Cardiac septum (tissue), 1 donor: ENCODE data around the gene SLC2A1. TPM values are rescaled to one million over a fixed set of nuclear protein-coding genes. Genes with fewer than 3 reads are reported as not detected.

ENCODE experiments used
- DNase-seq: peaks from one replicate; pipeline ENCODE4 v3.0.0-alpha.2; 2020; ENCODE audit warnings: low spot score
- intact Hi-C: fragments of 100-400 bp; cut with DNase I; formaldehyde crosslinking; loops from one replicate; pipeline ENCODE4 v1.14.0; 2022
- long read RNA-seq: library from polyadenylated mRNA; unstranded; transcript quantifications from one replicate; pipeline ENCODE4 v2.0.0, GENCODE V29; 2021
- total RNA-seq: library from RNA; stranded (reverse); fragmentation: NEBNext Ultra II Directional; extraction: Animal tissue kit (Norgen Biotek cat#: 25700); gene quantifications from one replicate; pipeline ENCODE4 v1.2.1, GENCODE V29; 2021
- donor health status: DM: no; HTN: no; CAD: no.

SLC2A1 gene
- total RNA-seq = 31.9 TPM
- long read RNA-seq, transcript SLC2A1-203 (10 exons, 3,670 nt) = major isoform, 24 of 59 reads
- long read RNA-seq, partial matches to known transcripts = 25 of 59 reads
- long read RNA-seq, other reads (novel, unspliced or antisense) = 9 of 59 reads

GRCh38 chr1:42958488-42959319, at the start of gene SLC2A1:
SLC2A1 (minus strand) TSS chr1:42958868; CDS start chr1:42958651, 217 bp downstream.
- peak; percentile 97 for DNase-seq
- intact Hi-C loops = loop anchor here (1.0 kb wide), 1 partner anchor 34 kb away; no protein-coding TSS in a partner anchor

DNA sequence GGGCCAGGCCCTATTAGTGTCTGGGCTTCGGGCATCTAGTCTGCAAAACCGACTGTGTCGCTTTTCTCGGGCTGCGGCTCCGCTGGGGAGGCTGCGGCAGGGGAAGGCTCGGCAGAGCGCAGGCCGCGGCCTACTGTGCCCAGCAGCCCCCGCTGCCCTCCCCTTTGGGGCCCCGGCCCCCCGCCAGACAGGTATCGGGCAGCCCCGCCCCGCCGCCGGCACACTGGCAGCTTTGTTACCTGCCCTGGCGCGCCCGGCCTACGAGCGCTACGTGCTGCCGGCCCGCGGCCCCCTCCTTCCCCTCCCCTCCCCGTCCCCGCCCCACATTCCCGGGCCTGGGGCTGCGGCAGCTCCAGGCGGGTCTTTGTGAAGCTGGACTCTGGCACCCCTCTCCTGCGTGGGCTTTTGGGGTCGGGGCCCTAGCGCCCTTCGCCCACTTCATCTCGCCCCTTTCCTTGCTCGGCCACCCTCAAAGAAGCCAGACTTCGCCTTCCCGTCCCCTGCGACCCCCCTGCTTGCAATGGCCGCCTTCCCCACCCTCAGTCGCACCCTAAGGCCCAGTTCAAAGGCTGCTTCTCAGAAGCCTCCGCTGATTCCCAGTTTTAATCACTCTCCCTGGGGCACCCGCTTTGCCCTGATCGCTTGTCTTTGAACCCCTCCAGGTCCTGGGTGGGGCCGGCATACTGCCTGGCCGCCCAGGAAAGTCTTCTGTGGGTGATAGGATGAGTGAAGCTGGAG, 48.9 kb upstream of the SLC2A1 start:
- no peak for DNase-seq
- intact Hi-C loops = no loop called here

DNA sequence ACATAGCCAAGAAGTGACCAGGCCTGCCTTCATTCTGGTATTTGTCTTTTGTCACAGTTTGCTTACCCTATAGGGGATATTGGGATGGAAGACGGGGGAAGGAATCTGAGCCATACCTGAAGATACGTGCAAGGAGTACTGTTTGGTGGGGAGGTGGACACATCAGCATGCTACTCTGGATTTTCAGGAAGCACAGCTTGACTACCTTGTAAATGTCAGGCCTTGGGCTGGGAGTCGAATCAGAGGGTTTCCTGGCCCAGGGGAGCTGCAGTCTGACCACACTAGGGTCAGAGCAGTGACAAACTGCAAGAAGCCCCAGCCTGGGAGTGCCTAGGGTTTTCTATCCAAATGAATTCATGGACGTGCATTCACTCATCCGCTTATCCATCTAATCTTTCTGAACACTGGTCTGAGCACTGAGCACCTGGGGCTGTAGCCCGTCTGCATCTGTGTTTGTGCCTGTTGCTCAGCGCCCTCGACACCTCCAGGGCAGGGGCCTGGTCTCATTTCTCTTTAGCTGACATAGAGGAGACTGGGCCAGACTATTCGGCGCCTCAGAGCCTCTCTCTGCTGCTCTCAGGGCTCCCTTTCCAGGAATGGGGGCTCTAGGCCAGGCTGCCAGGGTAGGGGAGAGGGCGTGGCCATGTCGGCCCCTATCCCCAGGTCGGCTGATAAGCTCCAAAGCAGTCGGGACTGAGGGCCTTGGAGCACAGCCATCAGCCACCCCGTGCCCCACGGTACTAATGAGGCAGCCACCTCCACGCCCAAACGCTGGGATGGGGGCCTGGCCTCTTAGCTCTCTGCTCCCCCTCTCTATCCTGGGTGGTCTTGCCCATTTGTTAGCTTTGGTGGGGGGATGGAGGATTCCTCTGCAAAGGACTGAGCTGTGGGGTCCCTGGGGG, 47.0 kb upstream of the SLC2A1 start:
- DNase-seq = no peak
- intact Hi-C loops = no loop called here

DNA sequence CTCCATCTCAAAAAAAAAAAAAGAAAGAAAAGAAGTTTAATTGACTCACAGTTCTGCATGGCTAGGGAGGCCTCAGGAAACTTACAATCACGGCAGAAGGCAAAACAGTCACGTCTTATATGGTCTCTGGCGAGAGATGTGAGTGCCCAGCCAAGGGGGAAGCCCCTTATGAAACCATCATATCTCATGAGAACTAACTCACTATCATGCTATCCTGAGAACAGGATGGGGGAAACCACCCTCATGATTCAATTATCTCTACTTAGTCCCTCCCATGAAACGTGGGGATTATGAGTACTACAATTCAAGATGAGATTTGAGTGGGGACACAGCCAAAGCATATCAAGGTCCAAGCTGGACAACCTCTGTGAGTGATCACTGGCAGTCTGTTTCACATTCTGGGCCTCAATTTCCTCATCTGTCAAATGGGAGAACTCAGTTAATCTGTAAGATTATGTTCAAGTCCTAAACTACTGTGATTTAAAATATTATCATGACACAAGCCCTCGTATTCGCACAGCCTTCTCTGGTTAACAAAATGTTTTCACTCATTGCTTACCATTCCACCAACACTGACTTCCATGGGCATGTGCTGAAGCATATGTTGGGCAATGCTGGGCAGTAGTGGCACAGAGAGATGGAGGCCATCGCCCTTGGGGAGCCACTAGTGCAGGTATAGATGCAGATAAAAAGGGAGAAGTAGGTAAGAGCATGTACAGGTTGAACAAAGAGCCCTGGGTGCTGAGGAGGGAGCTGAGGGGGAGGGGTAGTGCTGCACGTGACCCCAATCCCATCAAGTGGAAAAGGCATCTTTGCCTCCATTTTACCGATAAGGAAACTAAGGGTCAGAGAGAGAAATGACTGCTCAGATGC, 46.2 kb upstream of the SLC2A1 start:
- intact Hi-C loops = no loop called here
- no peak for DNase-seq

DNA sequence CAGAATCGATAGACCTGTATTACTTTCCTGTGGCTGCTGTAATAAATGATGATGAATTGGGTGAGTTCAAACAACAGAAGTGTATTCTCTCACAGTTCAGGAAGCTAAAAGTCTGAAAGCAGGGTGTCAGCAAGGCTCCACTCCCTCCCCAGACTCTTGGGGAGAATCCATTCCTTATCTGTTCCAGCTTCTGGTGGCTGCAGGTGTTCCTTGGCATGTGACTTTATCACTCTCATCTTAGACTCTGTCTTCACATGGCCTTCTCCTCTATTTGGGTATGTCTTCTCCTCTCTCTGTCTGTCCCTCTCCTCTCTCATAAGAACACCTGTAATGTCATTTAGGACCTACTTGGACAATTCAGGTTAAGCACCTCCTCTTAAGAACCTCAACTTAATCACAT, 44.1 kb upstream of the SLC2A1 start:
- no peak for DNase-seq
- intact Hi-C loops = no loop called here

DNA sequence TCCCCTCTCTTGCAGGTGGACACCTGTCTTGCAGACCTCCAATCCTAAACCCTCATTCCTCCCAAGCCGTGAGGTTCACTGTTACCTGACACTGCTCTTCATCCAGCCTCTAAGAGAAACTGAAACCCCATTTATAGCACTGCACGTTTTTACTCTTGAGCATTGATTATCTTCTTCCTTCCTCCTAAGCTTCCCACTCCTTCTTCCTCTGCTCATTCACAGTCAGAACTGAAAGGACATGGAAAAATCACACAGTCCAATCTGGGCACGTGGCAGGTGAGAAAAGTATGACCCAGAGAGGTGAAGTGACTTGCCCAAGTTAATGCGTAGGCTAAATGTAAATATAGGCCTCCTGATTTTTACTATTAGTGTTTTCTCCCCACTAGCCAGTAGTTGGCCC, 43.4 kb upstream of the SLC2A1 start:
- DNase-seq = no peak
- intact Hi-C loops = no loop called here

DNA sequence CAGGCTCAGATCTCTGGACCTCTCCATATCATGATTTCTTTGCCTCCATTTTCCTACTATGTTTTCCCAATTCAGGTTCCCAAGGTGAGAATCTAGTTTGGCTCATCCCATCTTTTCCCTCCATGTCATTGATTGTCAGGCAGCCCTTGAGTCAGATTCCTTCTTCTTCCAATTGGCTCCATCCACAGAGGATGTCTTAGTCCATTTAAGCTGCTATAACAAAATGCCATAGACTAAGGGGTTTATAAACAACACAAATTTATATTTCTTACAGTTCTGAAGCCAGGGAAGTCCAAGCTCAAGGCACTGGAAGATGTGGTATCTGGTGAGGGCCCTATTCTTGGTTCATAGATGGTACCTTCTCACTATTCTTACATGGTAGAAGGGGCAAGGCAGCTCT, 42.8 kb upstream of the SLC2A1 start:
- no peak for DNase-seq
- intact Hi-C loops = no loop called here

DNA sequence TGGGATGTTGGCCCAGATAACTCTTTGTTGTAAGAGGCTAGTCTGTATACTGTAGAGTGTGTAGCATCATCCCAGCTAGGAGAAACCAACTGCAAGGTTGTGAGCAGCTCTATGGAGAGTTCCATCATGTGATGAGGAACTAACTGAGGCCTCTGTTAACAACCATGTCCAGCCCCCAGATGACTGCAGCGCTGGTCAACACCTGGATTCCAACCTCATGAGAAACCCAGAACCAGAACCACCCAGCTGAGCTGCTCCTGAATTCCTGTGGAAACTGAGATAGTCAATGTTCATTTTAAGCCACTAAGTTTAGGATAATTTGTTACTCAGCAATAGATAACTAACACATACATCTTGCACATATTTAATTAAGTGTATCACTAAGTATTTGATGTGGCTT, 41.6 kb upstream of the SLC2A1 start:
- intact Hi-C loops = no loop called here
- DNase-seq = no peak

GRCh38 chr1:42999308-42999707, 40.6 kb upstream of the SLC2A1 start:
- DNase-seq = no peak
- intact Hi-C loops = no loop called here

GRCh38 chr1:42998386-42998785, 39.7 kb upstream of the SLC2A1 start:
- no peak for DNase-seq
- intact Hi-C loops = no loop called here

DNA sequence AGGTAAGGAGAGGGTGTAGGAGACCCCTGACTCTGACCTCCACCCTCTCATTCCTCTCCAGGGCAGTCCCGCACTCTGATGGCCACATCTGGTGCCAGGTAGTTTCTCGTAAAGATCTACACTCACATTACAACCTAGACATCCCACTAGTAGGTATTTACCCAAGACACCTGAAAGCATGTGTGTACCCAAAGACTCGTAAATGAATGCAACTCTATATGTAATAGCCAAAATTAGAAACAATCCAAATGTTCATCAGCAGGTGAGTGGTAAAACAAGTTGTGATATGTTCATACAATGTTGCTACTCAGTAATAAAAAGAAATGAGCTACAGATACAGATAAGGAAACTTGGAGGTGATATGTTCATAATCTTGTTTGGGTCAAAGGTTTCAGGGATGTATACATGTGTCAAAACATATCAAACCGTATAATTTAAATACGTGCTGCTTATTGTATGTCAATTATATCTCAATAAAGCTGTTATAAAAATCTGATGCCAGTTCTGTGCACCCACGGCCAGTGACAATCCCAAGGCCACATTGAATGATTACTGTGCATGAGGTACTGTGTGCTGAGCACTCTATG, 37.8 kb upstream of the SLC2A1 start:
- intact Hi-C loops = no loop called here
- DNase-seq = no peak

DNA sequence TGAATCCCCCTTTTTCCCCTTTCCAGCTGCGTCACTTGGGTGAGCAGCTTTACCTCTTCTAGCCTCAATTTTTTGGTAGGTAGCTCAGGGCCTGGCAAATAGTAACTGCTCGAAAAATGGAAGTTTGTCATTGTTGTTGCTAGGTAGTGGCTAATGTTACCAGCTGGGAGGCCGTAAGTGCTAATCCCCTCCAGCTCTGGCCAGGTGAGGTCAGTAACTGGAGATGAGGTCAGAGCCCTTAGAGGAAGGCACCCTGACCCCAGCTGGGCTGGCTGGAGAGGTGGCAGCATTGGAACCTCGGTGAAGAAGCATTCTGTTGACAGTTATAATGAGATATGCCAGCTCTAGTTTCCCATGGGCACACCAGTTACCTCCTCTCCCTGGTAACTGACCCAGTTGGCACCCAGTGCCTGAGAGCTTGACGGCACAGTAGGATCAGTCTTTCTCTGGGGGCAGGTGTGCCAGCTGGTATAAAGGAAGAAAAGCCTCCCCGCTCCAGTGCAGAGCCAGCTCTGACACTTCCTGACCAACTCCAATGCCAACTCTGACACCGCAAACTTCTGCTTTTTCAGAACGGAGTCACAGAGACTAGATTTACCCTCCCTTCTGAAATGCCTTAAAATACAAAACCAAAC, 35.0 kb upstream of the SLC2A1 start:
- intact Hi-C loops = no loop called here
- no peak for DNase-seq

- DNase-seq = no peak
- intact Hi-C loops = no loop called here
Observed at GRCh38 chr1:42992054-42992571, 33.4 kb upstream of the SLC2A1 start.

DNA sequence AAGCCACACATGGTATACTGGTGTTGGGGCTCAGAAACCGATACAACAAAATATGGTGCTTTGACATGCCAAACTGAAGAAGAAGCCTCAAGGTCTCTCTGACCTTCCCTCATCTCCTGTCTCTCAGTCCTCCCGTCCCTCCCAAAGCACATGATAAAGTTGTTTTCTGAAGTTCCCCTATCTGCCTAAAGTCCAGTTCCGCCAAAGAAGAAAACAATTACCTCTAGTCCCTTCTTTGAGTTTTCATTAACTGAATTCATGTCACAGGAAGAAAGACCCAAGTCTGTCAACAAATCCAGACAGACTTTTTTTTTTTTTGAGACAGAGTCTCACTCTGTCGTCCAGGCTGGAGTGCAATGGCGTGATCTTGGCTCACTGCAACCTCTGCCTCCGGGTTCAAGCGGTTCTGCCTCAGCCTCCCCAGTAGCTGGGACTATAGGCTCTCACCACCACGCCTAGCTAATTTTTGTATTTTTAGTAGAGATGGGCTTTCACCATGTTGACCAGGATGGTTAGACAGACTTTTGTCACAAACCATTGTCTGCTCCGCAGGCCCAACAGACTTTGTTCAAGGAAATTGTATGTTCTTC, 32.2 kb upstream of the SLC2A1 start:
- intact Hi-C loops = no loop called here
- no peak for DNase-seq

DNA sequence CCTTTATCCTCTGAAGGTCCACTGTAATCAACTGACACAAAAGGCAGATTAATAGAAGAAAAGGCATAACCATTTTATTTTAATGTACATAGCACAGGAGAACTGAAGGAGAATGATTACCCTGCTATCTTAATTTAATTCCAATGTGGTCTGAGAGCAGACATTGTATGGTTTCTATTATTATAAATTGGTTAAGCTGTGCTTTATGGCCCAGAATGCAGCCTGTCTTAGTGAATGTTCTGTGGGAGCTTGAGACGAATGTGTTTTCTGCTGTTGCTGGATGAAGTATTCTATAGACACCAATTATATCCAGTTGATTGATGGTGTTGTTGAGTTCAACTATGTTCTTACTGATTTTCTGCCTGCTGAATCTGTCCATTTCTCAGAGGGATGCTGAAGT, 25.0 kb upstream of the SLC2A1 start:
- intact Hi-C loops = no loop called here

GRCh38 chr1:42983253-42983652, 24.6 kb upstream of the SLC2A1 start:
- no peak for DNase-seq
- intact Hi-C loops = no loop called here

More for the DNA sequence above, 25.0 kb upstream of the SLC2A1 start:
- DNase-seq = no peak

DNA sequence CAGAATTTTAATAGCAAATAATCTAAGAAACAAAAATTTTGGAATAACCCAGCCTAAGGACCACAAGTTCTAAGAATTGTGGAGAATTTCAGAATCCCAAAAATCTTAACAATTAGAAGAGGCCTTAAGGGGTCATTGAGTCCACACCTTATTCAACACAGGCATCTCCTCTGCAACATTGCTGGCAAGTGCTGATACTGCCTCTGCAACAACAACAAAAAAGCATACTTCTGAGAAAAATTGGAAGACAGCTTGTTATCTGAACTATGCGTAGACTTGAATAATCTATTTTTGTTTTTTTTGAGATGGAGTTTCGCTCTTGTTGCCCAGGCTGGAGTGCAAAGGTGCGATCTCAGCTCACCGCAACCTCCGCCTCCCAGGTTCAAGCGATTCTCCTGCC, 24.0 kb upstream of the SLC2A1 start:
- intact Hi-C loops = no loop called here

More for the DNA sequence above, 24.0 kb upstream of the SLC2A1 start:
- no peak for DNase-seq
